ENCODE data around the gene SMKR1.
A peak's percentile ranks its signal among the peaks of the same experiment; 100 is the strongest.
"Not testable (repeated sequence)": the region's sequence is repeated elsewhere in the genome, so short reads cannot be mapped to it uniquely, and the experiment has no call there.

SMKR1 gene

GRCh38 chr7:129530795-129531391, 28.6 kb downstream of the SMKR1 start:
- peak; percentile 11 to 19 for DNase-seq

- DNase-seq: no peak
These were observed 29.4 kb downstream of the SMKR1 start for GRCh38 chr7:129531721-129532120.

- no peak for DNase-seq
These were observed 30.0 kb downstream of the SMKR1 start for GRCh38 chr7:129532375-129532774.

- not testable (repeated sequence) for DNase-seq
These were observed 32.4 kb downstream of the SMKR1 start for GRCh38 chr7:129534558-129535274.

GRCh38 chr7:129535896-129536295, 33.6 kb downstream of the SMKR1 start:
- no peak for DNase-seq

- no peak for DNase-seq
These were observed 34.0 kb downstream of the SMKR1 start for GRCh38 chr7:129536323-129536722.

- no peak for DNase-seq
These were observed 36.5 kb downstream of the SMKR1 start for GRCh38 chr7:129538790-129539189.

- no peak for DNase-seq
These were observed 38.0 kb downstream of the SMKR1 start for GRCh38 chr7:129540340-129540739.

GRCh38 chr7:129544700-129545099, 42.4 kb downstream of the SMKR1 start:
- no peak for DNase-seq

- no peak for DNase-seq
These were observed 48.5 kb downstream of the SMKR1 start for GRCh38 chr7:129550693-129551360.

GRCh38 chr7:129553899-129554461, 51.6 kb downstream of the SMKR1 start:
- peak; percentile 20 to 24 for DNase-seq

- DNase-seq: no peak
These were observed 54.3 kb downstream of the SMKR1 start for GRCh38 chr7:129556607-129557133.

GRCh38 chr7:129557686-129558481, 55.6 kb downstream of the SMKR1 start:
- DNase-seq: no peak

GRCh38 chr7:129559564-129559963, 57.2 kb downstream of the SMKR1 start:
- DNase-seq: no peak

GRCh38 chr7:129560831-129561230, 58.5 kb downstream of the SMKR1 start:
- no peak for DNase-seq

GRCh38 chr7:129561677-129562359, 59.5 kb downstream of the SMKR1 start:
- no peak for DNase-seq
